Prostate gland (tissue), 2 donors: ENCODE results near the gene SLC28A3. TPM values are rescaled to one million over a fixed set of nuclear protein-coding genes. Genes with fewer than 3 reads are reported as not detected.

Source experiments
- DNase-seq: peaks from one replicate; pipeline ENCODE4 v3.0.0-alpha.2; 2019; ENCODE audit warnings: low spot score
- H3K27ac ChIP-seq, 2 donors: fragments of 200-600 bp; sonication (generic); 2 replicates each; pipeline ENCODE4 v1.5.1; 2017 to 2019
- H3K27me3 ChIP-seq: fragments of 200-600 bp; sonication (generic); replicated peaks from 2 replicates; pipeline ENCODE4 v1.5.1; 2019; ENCODE audit not compliant: insufficient read depth
- H3K36me3 ChIP-seq, 2 donors: fragments of 200-600 bp; sonication (generic); 1 replicate in 1 of 2; 2 replicates in 1 of 2; pipeline versions ENCODE4 v1.5.1 to v1.8.1; 2017 to 2019
- H3K4me1 ChIP-seq: fragments of 200-600 bp; sonication (generic); replicated peaks from 2 replicates; pipeline ENCODE4 v1.5.1; 2019
- H3K4me3 ChIP-seq, 2 donors: fragments of 200-600 bp; sonication (generic); 2 replicates each; pipeline ENCODE4 v1.5.1; 2017 to 2019
- H3K9me3 ChIP-seq: fragments of 200-600 bp; sonication (generic); 2 replicates; pipeline ENCODE4 v1.5.1; 2017
- POLR2A ChIP-seq: fragments of 450-650 bp; IDR thresholded peaks from one replicate; pipeline ENCODE4 v1.6.1; 2016; ENCODE audit warnings: antibody characterized with exemption, mild to moderate bottlenecking
- POLR2AphosphoS5 ChIP-seq: sonication (generic); formaldehyde crosslinking; IDR thresholded peaks from one replicate; pipeline ENCODE4 v1.6.1; 2017; ENCODE audit warnings: antibody characterized with exemption
- WGBS: methylation state at CpG from one replicate; pipeline ENCODE4 v1.1.5; 2018; 5-methylcytosine and 5-hydroxymethylcytosine counted together
- intact Hi-C: fragments of 100-400 bp; cut with DNase I; formaldehyde crosslinking; loops from one replicate; pipeline ENCODE4 v1.14.2; 2022
- total RNA-seq, 2 donors: library from RNA; depleted of rRNA; stranded (reverse); fragments of >200 nt; gene quantifications; one replicate each; pipeline ENCODE4 v1.1.0, GENCODE V29; 2016
- TF ChIP-seq, protein P1 (sequence below), 4 experiments: fragments of 200-600 bp in 2 of 4; fragments of 450-650 bp in 2 of 4; sonication (generic) in 2 of 4; IDR thresholded peaks; 1 replicate in 3 of 4; 2 replicates in 1 of 4; pipeline ENCODE4 v1.5.1; 2016 to 2019; ENCODE audit warnings: antibody characterized with exemption in 4 of 4, mild to moderate bottlenecking in 2 of 4, moderate library complexity in 2 of 4

SLC28A3 gene
- total RNA-seq, 2 donors from 2014 or later = 0.23 TPM; not detected in 1

- intact Hi-C loops = loop anchor here (5.0 kb wide), 1 partner anchor 47 kb away; no protein-coding TSS in a partner anchor
Observed at GRCh38 chr9:84318981-84319380, 21.6 kb downstream of the SLC28A3 start.

GRCh38 chr9:84317563-84317962 lies 23.0 kb downstream of the SLC28A3 start:
- no peak for DNase-seq
- Histone ChIP-seq H3K4me1 (no peaks in the 10 kb centered on the region), H3K9me3 (no peaks in the 10 kb centered on the region), H3K4me3 (no peak overlapping the region), H3K27ac (no peak overlapping the region), H3K27me3 (no peaks in the 10 kb centered on the region), H3K36me3 (no peaks in the 10 kb centered on the region)
- TF ChIP-seq, protein P1, sequence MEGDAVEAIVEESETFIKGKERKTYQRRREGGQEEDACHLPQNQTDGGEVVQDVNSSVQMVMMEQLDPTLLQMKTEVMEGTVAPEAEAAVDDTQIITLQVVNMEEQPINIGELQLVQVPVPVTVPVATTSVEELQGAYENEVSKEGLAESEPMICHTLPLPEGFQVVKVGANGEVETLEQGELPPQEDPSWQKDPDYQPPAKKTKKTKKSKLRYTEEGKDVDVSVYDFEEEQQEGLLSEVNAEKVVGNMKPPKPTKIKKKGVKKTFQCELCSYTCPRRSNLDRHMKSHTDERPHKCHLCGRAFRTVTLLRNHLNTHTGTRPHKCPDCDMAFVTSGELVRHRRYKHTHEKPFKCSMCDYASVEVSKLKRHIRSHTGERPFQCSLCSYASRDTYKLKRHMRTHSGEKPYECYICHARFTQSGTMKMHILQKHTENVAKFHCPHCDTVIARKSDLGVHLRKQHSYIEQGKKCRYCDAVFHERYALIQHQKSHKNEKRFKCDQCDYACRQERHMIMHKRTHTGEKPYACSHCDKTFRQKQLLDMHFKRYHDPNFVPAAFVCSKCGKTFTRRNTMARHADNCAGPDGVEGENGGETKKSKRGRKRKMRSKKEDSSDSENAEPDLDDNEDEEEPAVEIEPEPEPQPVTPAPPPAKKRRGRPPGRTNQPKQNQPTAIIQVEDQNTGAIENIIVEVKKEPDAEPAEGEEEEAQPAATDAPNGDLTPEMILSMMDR (IDR thresholded peaks at IDR 0.05) = no peak
- TF ChIP-seq POLR2AphosphoS5 (no peak), POLR2A (no peak)
- WGBS = 95% methylated on average over 2 of the region's 2 CpGs
- intact Hi-C loops = loop anchor here (5.0 kb wide), 1 partner anchor 45 kb away; no protein-coding TSS in a partner anchor

More at GRCh38 chr9:84318981-84319380, 21.6 kb downstream of the SLC28A3 start:
- no peaks in the 10 kb centered on the region for H3K9me3 ChIP-seq
- TF ChIP-seq, protein P1 (IDR thresholded peaks at IDR 0.05) = no peak
- TF ChIP-seq POLR2A = no peak
- no peak for TF ChIP-seq POLR2AphosphoS5
- H3K4me1 ChIP-seq = no peaks in the 10 kb centered on the region
- H3K27ac ChIP-seq = no peak overlapping the region
- no peaks in the 10 kb centered on the region for H3K36me3 ChIP-seq
- no peak overlapping the region for H3K4me3 ChIP-seq
- H3K27me3 ChIP-seq = no peaks in the 10 kb centered on the region
- DNase-seq = no peak
- 66% methylated on average over 2 of the region's 2 CpGs for WGBS

DNA sequence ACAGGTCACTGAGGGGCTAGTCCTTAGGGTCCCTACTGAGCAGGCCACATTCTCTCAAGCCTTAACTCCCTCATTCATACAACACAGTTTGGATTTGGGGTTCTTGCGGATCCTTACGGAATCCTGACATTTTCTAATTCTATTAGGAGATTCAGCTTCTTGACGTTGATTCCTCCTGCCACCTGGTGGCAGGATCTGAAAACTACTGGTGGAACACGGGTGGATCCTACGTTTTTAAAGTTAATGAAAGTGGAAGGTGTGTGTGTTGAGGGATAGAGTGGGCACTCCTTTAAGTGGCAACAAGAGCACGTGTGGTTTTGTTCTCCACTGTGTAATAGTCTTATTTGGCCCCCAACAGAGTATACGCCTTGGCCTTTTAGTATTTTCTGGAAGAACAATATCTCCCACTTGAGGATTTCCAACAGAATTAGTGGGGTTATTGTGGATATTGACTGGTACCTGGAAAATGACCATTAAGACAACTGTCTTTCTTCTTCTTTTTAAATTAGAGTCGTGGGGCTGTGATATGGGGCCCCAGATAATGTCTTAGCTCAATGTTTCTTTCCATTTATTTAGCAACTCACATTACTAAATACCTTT lies 25.2 kb downstream of the SLC28A3 start:
- Histone ChIP-seq H3K27ac (no peak overlapping the region), H3K4me1 (no peaks in the 10 kb centered on the region), H3K4me3 (no peak overlapping the region), H3K36me3 (no peaks in the 10 kb centered on the region), H3K9me3 (no peaks in the 10 kb centered on the region), H3K27me3 (no peaks in the 10 kb centered on the region)
- 12% methylated on average over 8 of the region's 8 CpGs for WGBS
- DNase-seq = peak; percentile 50
- no peak for TF ChIP-seq POLR2A
- TF ChIP-seq, protein P1 (IDR thresholded peaks at IDR 0.05) = peak; percentile 10 to 76 (median 62)
- no peak for TF ChIP-seq POLR2AphosphoS5
- intact Hi-C loops = loop anchor here (5.0 kb wide), 1 partner anchor 43 kb away; no protein-coding TSS in a partner anchor

DNA sequence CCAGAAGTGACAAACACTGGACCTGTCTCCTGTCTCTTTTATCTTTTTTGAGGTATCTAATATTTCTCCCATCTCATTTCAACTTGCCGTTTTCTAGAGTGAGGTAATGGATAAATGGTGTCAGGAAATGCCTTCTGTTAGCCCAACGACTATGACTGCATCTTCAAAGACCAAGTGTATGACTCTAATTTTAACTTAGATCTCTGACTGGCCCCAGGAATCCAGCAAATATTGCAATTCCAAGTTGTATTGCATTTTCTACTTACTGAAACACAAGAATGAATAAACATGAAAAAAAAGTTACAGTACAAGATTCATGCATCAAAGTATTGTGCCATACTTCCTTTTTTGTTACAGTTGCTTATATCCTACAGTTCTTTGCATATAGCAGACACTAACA lies 26.3 kb downstream of the SLC28A3 start:
- Histone ChIP-seq H3K9me3 (no peaks in the 10 kb centered on the region), H3K4me3 (no peak overlapping the region), H3K27ac (no peak overlapping the region), H3K36me3 (no peaks in the 10 kb centered on the region), H3K27me3 (no peaks in the 10 kb centered on the region), H3K4me1 (no peaks in the 10 kb centered on the region)
- no peak for TF ChIP-seq POLR2AphosphoS5
- TF ChIP-seq POLR2A = no peak
- TF ChIP-seq, protein P1 (IDR thresholded peaks at IDR 0.05) = no peak
- DNase-seq = no peak
- 59% methylated on average over 2 of the region's 2 CpGs for WGBS
- intact Hi-C loops = loop anchor here (5.0 kb wide), 1 partner anchor 377 kb away; no protein-coding TSS in a partner anchor

- no peak overlapping the region for H3K27ac ChIP-seq
- no peak for DNase-seq
- WGBS = 74% methylated on average over 2 of the region's 2 CpGs
- H3K4me3 ChIP-seq = no peak overlapping the region
- TF ChIP-seq POLR2A = no peak
- TF ChIP-seq, protein P1 (IDR thresholded peaks at IDR 0.05) = no peak
- no peak for TF ChIP-seq POLR2AphosphoS5
- H3K27me3 ChIP-seq = no peaks in the 10 kb centered on the region
- H3K36me3 ChIP-seq = no peaks in the 10 kb centered on the region
- intact Hi-C loops = loop anchor here (5.0 kb wide), 1 partner anchor 374 kb away; no protein-coding TSS in a partner anchor
- no peaks in the 10 kb centered on the region for H3K9me3 ChIP-seq
- no peaks in the 10 kb centered on the region for H3K4me1 ChIP-seq
Observed at GRCh38 chr9:84310883-84311282, 29.7 kb downstream of the SLC28A3 start.
